ENCODE measurements around the gene CDK5RAP2.

The CDK5RAP2 gene

DNA sequence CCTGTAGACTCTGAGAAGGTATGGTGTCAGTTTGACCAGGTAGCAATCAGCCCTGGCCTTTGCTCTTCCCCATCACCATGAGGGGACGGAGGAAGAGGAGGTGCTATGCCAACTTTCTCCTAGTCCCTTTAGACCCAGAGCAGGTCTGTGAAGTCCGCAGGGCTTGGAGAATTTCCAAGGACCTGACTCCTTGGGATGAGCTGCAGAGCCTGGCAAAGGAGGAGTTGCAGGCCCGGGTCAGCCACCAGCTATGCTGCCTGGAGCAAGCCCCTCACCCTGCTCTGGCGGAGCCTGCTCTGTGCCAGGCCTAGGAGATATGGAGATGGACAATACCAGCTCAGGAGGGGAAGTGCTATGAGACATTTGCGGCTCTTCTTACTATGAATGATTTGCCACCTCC is 188.3 kb downstream of the CDK5RAP2 start:
- Histone ChIP-seq H3K9ac (ENCODE audit: low read depth, low read length, poor library complexity, severe bottlenecking) (no peak overlapping the region), H3K9me2 (replicated peaks; ENCODE audit: low read depth, low read length) (no peaks in the 10 kb centered on the region), H2AFZ (ENCODE audit: low read length) (no peak overlapping the region), H3K4me1 (ENCODE audit: insufficient read depth, low read length, poor library complexity, severe bottlenecking) (peaks cover 49% of the 10 kb centered on the region), H3K9me3 (ENCODE audit: insufficient read depth, low read depth, low read length) (no peaks in the 10 kb centered on the region), H4K20me1 (ENCODE audit: insufficient read depth, low read length, poor library complexity, severe bottlenecking) (peaks cover 4% of the 10 kb centered on the region), H3F3A (ENCODE audit: low read depth) (peaks cover 11% of the 10 kb centered on the region), H3K36me3 (ENCODE audit: insufficient read depth, low read length) (peaks cover 86% of the 10 kb centered on the region), H3K79me2 (ENCODE audit: insufficient read depth, low read length) (no peaks in the 10 kb centered on the region), H3K4me3 (ENCODE audit: low read length, poor library complexity, severe bottlenecking) (no peak overlapping the region), H3K27me3 (ENCODE audit: insufficient read depth, low read length, poor library complexity, severe bottlenecking) (no peaks in the 10 kb centered on the region), H3K4me2 (ENCODE audit: low read depth, low read length, poor library complexity, severe bottlenecking) (no peak overlapping the region)
- no peak for TF ChIP-seq EZH2phosphoT487 (IDR thresholded peaks at IDR 0.05; ENCODE audit: borderline replicate concordance)
- TF ChIP-seq, protein P1, sequence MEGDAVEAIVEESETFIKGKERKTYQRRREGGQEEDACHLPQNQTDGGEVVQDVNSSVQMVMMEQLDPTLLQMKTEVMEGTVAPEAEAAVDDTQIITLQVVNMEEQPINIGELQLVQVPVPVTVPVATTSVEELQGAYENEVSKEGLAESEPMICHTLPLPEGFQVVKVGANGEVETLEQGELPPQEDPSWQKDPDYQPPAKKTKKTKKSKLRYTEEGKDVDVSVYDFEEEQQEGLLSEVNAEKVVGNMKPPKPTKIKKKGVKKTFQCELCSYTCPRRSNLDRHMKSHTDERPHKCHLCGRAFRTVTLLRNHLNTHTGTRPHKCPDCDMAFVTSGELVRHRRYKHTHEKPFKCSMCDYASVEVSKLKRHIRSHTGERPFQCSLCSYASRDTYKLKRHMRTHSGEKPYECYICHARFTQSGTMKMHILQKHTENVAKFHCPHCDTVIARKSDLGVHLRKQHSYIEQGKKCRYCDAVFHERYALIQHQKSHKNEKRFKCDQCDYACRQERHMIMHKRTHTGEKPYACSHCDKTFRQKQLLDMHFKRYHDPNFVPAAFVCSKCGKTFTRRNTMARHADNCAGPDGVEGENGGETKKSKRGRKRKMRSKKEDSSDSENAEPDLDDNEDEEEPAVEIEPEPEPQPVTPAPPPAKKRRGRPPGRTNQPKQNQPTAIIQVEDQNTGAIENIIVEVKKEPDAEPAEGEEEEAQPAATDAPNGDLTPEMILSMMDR (conservative IDR thresholded peaks at IDR 0.05; ENCODE audit: low read length) = no peak

DNA sequence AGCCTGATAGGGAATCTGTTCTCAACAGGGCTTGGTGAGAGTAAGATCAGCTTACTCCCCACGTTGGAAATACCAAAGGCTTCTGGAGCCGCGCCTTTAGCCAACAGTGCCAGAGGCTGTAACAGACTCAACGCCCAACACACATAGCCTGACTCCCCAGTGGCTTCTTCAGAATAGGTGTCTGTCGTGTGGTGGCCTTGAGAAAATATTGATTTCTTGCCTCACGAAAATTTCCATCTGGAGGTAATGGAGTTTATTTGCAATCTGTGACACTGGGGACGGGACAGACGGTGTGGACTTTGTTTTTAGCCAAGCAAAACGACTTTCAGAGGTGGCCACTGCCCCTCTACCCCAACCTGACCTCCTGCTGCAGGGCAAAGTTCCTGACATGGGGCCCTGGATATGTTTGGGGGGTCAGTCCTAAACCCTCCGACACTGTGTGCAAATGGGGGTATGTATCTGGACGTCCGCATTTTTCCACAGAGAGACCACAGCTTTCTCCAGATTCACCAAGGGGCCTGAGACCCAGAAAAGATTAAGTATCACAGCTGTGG is 189.3 kb downstream of the CDK5RAP2 start:
- H3F3A ChIP-seq (ENCODE audit: low read depth) = peaks cover 11% of the 10 kb centered on the region
- H3K4me3 ChIP-seq (ENCODE audit: low read length, poor library complexity, severe bottlenecking) = no peak overlapping the region
- no peak overlapping the region for H2AFZ ChIP-seq (ENCODE audit: low read length)
- no peaks in the 10 kb centered on the region for H3K27me3 ChIP-seq (ENCODE audit: insufficient read depth, low read length, poor library complexity, severe bottlenecking)
- TF ChIP-seq, protein P1 (conservative IDR thresholded peaks at IDR 0.05; ENCODE audit: low read length) = no peak
- TF ChIP-seq EZH2phosphoT487 (IDR thresholded peaks at IDR 0.05; ENCODE audit: borderline replicate concordance) = no peak
- no peaks in the 10 kb centered on the region for H3K9me3 ChIP-seq (ENCODE audit: insufficient read depth, low read depth, low read length)
- peaks cover 79% of the 10 kb centered on the region for H3K36me3 ChIP-seq (ENCODE audit: insufficient read depth, low read length)
- no peak overlapping the region for H3K9ac ChIP-seq (ENCODE audit: low read depth, low read length, poor library complexity, severe bottlenecking)
- H4K20me1 ChIP-seq (ENCODE audit: insufficient read depth, low read length, poor library complexity, severe bottlenecking) = peaks cover 4% of the 10 kb centered on the region
- no peak overlapping the region for H3K4me2 ChIP-seq (ENCODE audit: low read depth, low read length, poor library complexity, severe bottlenecking)
- no peaks in the 10 kb centered on the region for H3K79me2 ChIP-seq (ENCODE audit: insufficient read depth, low read length)
- peaks cover 40% of the 10 kb centered on the region for H3K4me1 ChIP-seq (ENCODE audit: insufficient read depth, low read length, poor library complexity, severe bottlenecking)
- no peaks in the 10 kb centered on the region for H3K9me2 ChIP-seq (replicated peaks; ENCODE audit: low read depth, low read length)

GRCh38 chr9:120389867-120390266 is 190.1 kb downstream of the CDK5RAP2 start:
- Histone ChIP-seq H3K9me3 (ENCODE audit: insufficient read depth, low read depth, low read length) (no peaks in the 10 kb centered on the region), H2AFZ (ENCODE audit: low read length) (no peak overlapping the region), H3K79me2 (ENCODE audit: insufficient read depth, low read length) (no peaks in the 10 kb centered on the region), H3K9ac (ENCODE audit: low read depth, low read length, poor library complexity, severe bottlenecking) (no peak overlapping the region), H3K4me1 (ENCODE audit: insufficient read depth, low read length, poor library complexity, severe bottlenecking) (peaks cover 32% of the 10 kb centered on the region), H4K20me1 (ENCODE audit: insufficient read depth, low read length, poor library complexity, severe bottlenecking) (no peaks in the 10 kb centered on the region), H3K4me3 (ENCODE audit: low read length, poor library complexity, severe bottlenecking) (no peak overlapping the region), H3K27me3 (ENCODE audit: insufficient read depth, low read length, poor library complexity, severe bottlenecking) (no peaks in the 10 kb centered on the region), H3K4me2 (ENCODE audit: low read depth, low read length, poor library complexity, severe bottlenecking) (no peak overlapping the region), H3K36me3 (ENCODE audit: insufficient read depth, low read length) (peaks cover 70% of the 10 kb centered on the region; the same call in 1 of the 2 replicates), H3K9me2 (replicated peaks; ENCODE audit: low read depth, low read length) (no peaks in the 10 kb centered on the region), H3F3A (ENCODE audit: low read depth) (peaks cover 5% of the 10 kb centered on the region; the same call in 1 of the 2 replicates)
- TF ChIP-seq, protein P1 (conservative IDR thresholded peaks at IDR 0.05; ENCODE audit: low read length) = no peak
- TF ChIP-seq EZH2phosphoT487 (IDR thresholded peaks at IDR 0.05; ENCODE audit: borderline replicate concordance) = no peak
